Body of pancreas (tissue), 4 donors: ENCODE data around the gene EXTL1. TPM values are rescaled to one million over a fixed set of nuclear protein-coding genes. Genes with fewer than 3 reads are reported as not detected.

Source experiments
- ATAC-seq: fragments of 150-250 bp; one replicate; pipeline ENCODE4 v1.9.1; 2016
- DNase-seq, 4 donors: peaks; one replicate each; pipeline ENCODE4 v3.0.0-alpha.2; 2019
- H3K27ac ChIP-seq, 4 donors: fragments of 200-600 bp; sonication (generic); 1 replicate in 3 of 4; 2 replicates in 1 of 4; pipeline versions ENCODE4 v1.5.1 to v1.6.1; 2016 to 2019; ENCODE audit warnings: mild to moderate bottlenecking in 1 of 4, mixed read lengths in 1 of 4, moderate library complexity in 1 of 4
- H3K27me3 ChIP-seq, 2 donors: fragments of 200-600 bp; sonication (generic); one replicate each; pipeline ENCODE4 v1.6.0; 2016; ENCODE audit warnings: mild to moderate bottlenecking in 1 of 2
- H3K36me3 ChIP-seq, 2 donors: fragments of 200-600 bp; sonication (generic); replicated peaks in 1 of 2; 2 replicates each; pipeline ENCODE4 v1.5.1; 2016; ENCODE audit warnings: low read depth in 2 of 2; ENCODE audit not compliant: insufficient read depth in 1 of 2
- H3K4me1 ChIP-seq: fragments of 200-600 bp; sonication (generic); one replicate; pipeline ENCODE4 v1.6.0; 2016
- H3K4me3 ChIP-seq, 2 donors: fragments of 200-600 bp; sonication (generic); 1 replicate in 1 of 2; 2 replicates in 1 of 2; pipeline ENCODE4 v1.5.1; 2016 to 2019
- H3K9me3 ChIP-seq, 3 donors: fragments of 200-600 bp; sonication (generic); 1 replicate in 2 of 3; 2 replicates in 1 of 3; pipeline ENCODE4 v1.5.1; 2016
- POLR2A ChIP-seq, 3 donors: fragments of 450-650 bp; IDR thresholded peaks; one replicate each; pipeline ENCODE4 v1.6.1; 2016; ENCODE audit warnings: antibody characterized with exemption in 3 of 3, mild to moderate bottlenecking in 2 of 3
- WGBS, 2 donors: methylation state at CpG; one replicate each; pipeline ENCODE4 v1.1.5; 2017; 5-methylcytosine and 5-hydroxymethylcytosine counted together
- intact Hi-C: fragments of 100-400 bp; cut with DNase I; formaldehyde crosslinking; loops from one replicate; pipeline ENCODE4 v1.15.1; 2023
- total RNA-seq, 2 donors: library from RNA; depleted of rRNA; stranded (reverse); fragments of >200 nt; gene quantifications; one replicate each; pipeline ENCODE4 v1.1.0, GENCODE V29; 2016
- TF ChIP-seq, protein P1 (sequence below), 7 experiments: fragments of 450-650 bp in 4 of 7; fragments of 200-600 bp in 3 of 7; sonication (generic) in 3 of 7; IDR thresholded peaks; one replicate each; pipeline ENCODE4 v1.5.1; 2016 to 2019; ENCODE audit warnings: antibody characterized with exemption in 7 of 7

Gene EXTL1
- total RNA-seq, 2 donors from 2014 or later: not detected

- intact Hi-C loops: loop anchor here (5.0 kb wide), 1 partner anchor 92 kb away; the partner anchor contains the start of gene STMN1
- no peak for ATAC-seq
- no peak overlapping the region for H3K27ac ChIP-seq
These were observed 22.4 kb upstream of the EXTL1 start for GRCh38 chr1:25999041-25999800.

GRCh38 chr1:26003262-26003661 is 18.3 kb upstream of the EXTL1 start:
- intact Hi-C loops: loop anchor here (5.0 to 10.0 kb wide), 2 partner anchors 106 to 168 kb away; no protein-coding TSS in a partner anchor
- ATAC-seq (no peak), DNase-seq (no peak)
- no peak for TF ChIP-seq POLR2A (IDR thresholded peaks at IDR 0.05)
- TF ChIP-seq, protein P1, sequence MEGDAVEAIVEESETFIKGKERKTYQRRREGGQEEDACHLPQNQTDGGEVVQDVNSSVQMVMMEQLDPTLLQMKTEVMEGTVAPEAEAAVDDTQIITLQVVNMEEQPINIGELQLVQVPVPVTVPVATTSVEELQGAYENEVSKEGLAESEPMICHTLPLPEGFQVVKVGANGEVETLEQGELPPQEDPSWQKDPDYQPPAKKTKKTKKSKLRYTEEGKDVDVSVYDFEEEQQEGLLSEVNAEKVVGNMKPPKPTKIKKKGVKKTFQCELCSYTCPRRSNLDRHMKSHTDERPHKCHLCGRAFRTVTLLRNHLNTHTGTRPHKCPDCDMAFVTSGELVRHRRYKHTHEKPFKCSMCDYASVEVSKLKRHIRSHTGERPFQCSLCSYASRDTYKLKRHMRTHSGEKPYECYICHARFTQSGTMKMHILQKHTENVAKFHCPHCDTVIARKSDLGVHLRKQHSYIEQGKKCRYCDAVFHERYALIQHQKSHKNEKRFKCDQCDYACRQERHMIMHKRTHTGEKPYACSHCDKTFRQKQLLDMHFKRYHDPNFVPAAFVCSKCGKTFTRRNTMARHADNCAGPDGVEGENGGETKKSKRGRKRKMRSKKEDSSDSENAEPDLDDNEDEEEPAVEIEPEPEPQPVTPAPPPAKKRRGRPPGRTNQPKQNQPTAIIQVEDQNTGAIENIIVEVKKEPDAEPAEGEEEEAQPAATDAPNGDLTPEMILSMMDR (IDR thresholded peaks at IDR 0.05): no peak
- no peak overlapping the region for H3K4me3 ChIP-seq
- H3K27ac ChIP-seq: no peak overlapping the region
- WGBS, 2 donors: 86 to 88% methylated on average over 4 of the region's 4 CpGs
- H3K36me3 ChIP-seq: no peaks in the 10 kb centered on the region
- peaks cover 11% of the 10 kb centered on the region for H3K4me1 ChIP-seq
- no peaks in the 10 kb centered on the region for H3K9me3 ChIP-seq
- H3K27me3 ChIP-seq: no peaks in the 10 kb centered on the region

More at GRCh38 chr1:25999041-25999800, 22.4 kb upstream of the EXTL1 start:
- TF ChIP-seq, protein P1 (IDR thresholded peaks at IDR 0.05): no peak
- no peak for TF ChIP-seq POLR2A (IDR thresholded peaks at IDR 0.05)
- DNase-seq: no peak
- Histone ChIP-seq H3K36me3 (no peaks in the 10 kb centered on the region), H3K9me3 (no peaks in the 10 kb centered on the region), H3K4me1 (peaks cover 13% of the 10 kb centered on the region), H3K4me3 (no peak overlapping the region), H3K27me3 (no peaks in the 10 kb centered on the region)
- WGBS, 2 donors: 82 to 86% methylated on average over 13 to 18 of the region's 18 CpGs

- 74 to 89% methylated on average over 2 of the region's 2 CpGs for WGBS, 2 donors
These were observed 17.8 kb upstream of the EXTL1 start for GRCh38 chr1:26003756-26004155.

GRCh38 chr1:26005434-26006105 is 16.0 kb upstream of the EXTL1 start:
- DNase-seq (no peak), ATAC-seq (peak; percentile 12)
- TF ChIP-seq POLR2A (IDR thresholded peaks at IDR 0.05): no peak
- TF ChIP-seq, protein P1 (IDR thresholded peaks at IDR 0.05): no peak
- intact Hi-C loops: loop anchor here (10.0 kb wide), 1 partner anchor 171 kb away; no protein-coding TSS in a partner anchor
- no peaks in the 10 kb centered on the region for H3K9me3 ChIP-seq
- H3K4me3 ChIP-seq: no peak overlapping the region
- H3K36me3 ChIP-seq: no peaks in the 10 kb centered on the region
- WGBS, 2 donors: 69 to 88% methylated on average over 4 of the region's 4 CpGs
- no peak overlapping the region for H3K27ac ChIP-seq
- no peaks in the 10 kb centered on the region for H3K27me3 ChIP-seq
- peaks cover 6% of the 10 kb centered on the region for H3K4me1 ChIP-seq

More at GRCh38 chr1:26003756-26004155, 17.8 kb upstream of the EXTL1 start:
- ATAC-seq: no peak
- intact Hi-C loops: loop anchor here (5.0 to 10.0 kb wide), 2 partner anchors 106 to 169 kb away; no protein-coding TSS in a partner anchor
- Histone ChIP-seq H3K36me3 (no peaks in the 10 kb centered on the region), H3K27ac (no peak overlapping the region), H3K9me3 (no peaks in the 10 kb centered on the region), H3K4me1 (peaks cover 6% of the 10 kb centered on the region), H3K4me3 (no peak overlapping the region), H3K27me3 (no peaks in the 10 kb centered on the region)
- DNase-seq: no peak
- TF ChIP-seq, protein P1 (IDR thresholded peaks at IDR 0.05): no peak
- TF ChIP-seq POLR2A (IDR thresholded peaks at IDR 0.05): no peak
